ENCODE data around the gene ACYP2.

Gene ACYP2

GRCh38 chr2:54166121-54166773 is 50.8 kb downstream of the ACYP2 start:
- H3K27me3 ChIP-seq (ENCODE audit: insufficient read depth, low read length, poor library complexity, severe bottlenecking): no peaks in the 10 kb centered on the region
- H3K4me3 ChIP-seq (ENCODE audit: low read length, poor library complexity, severe bottlenecking): no peak overlapping the region
- H3K36me3 ChIP-seq (ENCODE audit: insufficient read depth, low read length): no peaks in the 10 kb centered on the region
- no peak overlapping the region for H2AFZ ChIP-seq (ENCODE audit: low read length)
- no peak overlapping the region for H3K9ac ChIP-seq (ENCODE audit: low read depth, low read length, poor library complexity, severe bottlenecking)
- H3K4me2 ChIP-seq (ENCODE audit: low read depth, low read length, poor library complexity, severe bottlenecking): no peak overlapping the region
- no peaks in the 10 kb centered on the region for H3K9me2 ChIP-seq (replicated peaks; ENCODE audit: low read depth, low read length)
- no peaks in the 10 kb centered on the region for H3K9me3 ChIP-seq (ENCODE audit: insufficient read depth, low read depth, low read length)
- no peaks in the 10 kb centered on the region for H3K4me1 ChIP-seq (ENCODE audit: insufficient read depth, low read length, poor library complexity, severe bottlenecking)
- TF ChIP-seq EZH2phosphoT487 (IDR thresholded peaks at IDR 0.05; ENCODE audit: borderline replicate concordance): no peak
- TF ChIP-seq CTCF (conservative IDR thresholded peaks at IDR 0.05; ENCODE audit: low read length): no peak
- no peaks in the 10 kb centered on the region for H4K20me1 ChIP-seq (ENCODE audit: insufficient read depth, low read length, poor library complexity, severe bottlenecking)
- no peaks in the 10 kb centered on the region for H3K79me2 ChIP-seq (ENCODE audit: insufficient read depth, low read length)
- H3F3A ChIP-seq (ENCODE audit: low read depth): no peaks in the 10 kb centered on the region

GRCh38 chr2:54176577-54176976 is 61.2 kb downstream of the ACYP2 start:
- no peaks in the 10 kb centered on the region for H3K27me3 ChIP-seq (ENCODE audit: insufficient read depth, low read length, poor library complexity, severe bottlenecking)
- H3K9ac ChIP-seq (ENCODE audit: low read depth, low read length, poor library complexity, severe bottlenecking): no peak overlapping the region
- H3K9me3 ChIP-seq (ENCODE audit: insufficient read depth, low read depth, low read length): no peaks in the 10 kb centered on the region
- no peaks in the 10 kb centered on the region for H3K79me2 ChIP-seq (ENCODE audit: insufficient read depth, low read length)
- no peaks in the 10 kb centered on the region for H3K9me2 ChIP-seq (replicated peaks; ENCODE audit: low read depth, low read length)
- no peaks in the 10 kb centered on the region for H3F3A ChIP-seq (ENCODE audit: low read depth)
- no peaks in the 10 kb centered on the region for H3K36me3 ChIP-seq (ENCODE audit: insufficient read depth, low read length)
- H3K4me1 ChIP-seq (ENCODE audit: insufficient read depth, low read length, poor library complexity, severe bottlenecking): no peaks in the 10 kb centered on the region
- H3K4me3 ChIP-seq (ENCODE audit: low read length, poor library complexity, severe bottlenecking): no peak overlapping the region
- TF ChIP-seq EZH2phosphoT487 (IDR thresholded peaks at IDR 0.05; ENCODE audit: borderline replicate concordance) (no peak), CTCF (conservative IDR thresholded peaks at IDR 0.05; ENCODE audit: low read length) (peak; percentile 65)
- no peak overlapping the region for H2AFZ ChIP-seq (ENCODE audit: low read length)
- H3K4me2 ChIP-seq (ENCODE audit: low read depth, low read length, poor library complexity, severe bottlenecking): no peak overlapping the region
- no peaks in the 10 kb centered on the region for H4K20me1 ChIP-seq (ENCODE audit: insufficient read depth, low read length, poor library complexity, severe bottlenecking)

GRCh38 chr2:54183281-54183680 is 67.9 kb downstream of the ACYP2 start:
- TF ChIP-seq EZH2phosphoT487 (IDR thresholded peaks at IDR 0.05; ENCODE audit: borderline replicate concordance): no peak
- no peak for TF ChIP-seq CTCF (conservative IDR thresholded peaks at IDR 0.05; ENCODE audit: low read length)
- Histone ChIP-seq H3K4me1 (ENCODE audit: insufficient read depth, low read length, poor library complexity, severe bottlenecking) (no peaks in the 10 kb centered on the region), H3K9me3 (ENCODE audit: insufficient read depth, low read depth, low read length) (no peaks in the 10 kb centered on the region), H3K4me3 (ENCODE audit: low read length, poor library complexity, severe bottlenecking) (no peak overlapping the region), H4K20me1 (ENCODE audit: insufficient read depth, low read length, poor library complexity, severe bottlenecking) (no peaks in the 10 kb centered on the region), H3K79me2 (ENCODE audit: insufficient read depth, low read length) (no peaks in the 10 kb centered on the region), H3K27me3 (ENCODE audit: insufficient read depth, low read length, poor library complexity, severe bottlenecking) (no peaks in the 10 kb centered on the region), H3K4me2 (ENCODE audit: low read depth, low read length, poor library complexity, severe bottlenecking) (no peak overlapping the region), H3K9ac (ENCODE audit: low read depth, low read length, poor library complexity, severe bottlenecking) (no peak overlapping the region), H3F3A (ENCODE audit: low read depth) (no peaks in the 10 kb centered on the region), H3K9me2 (replicated peaks; ENCODE audit: low read depth, low read length) (no peaks in the 10 kb centered on the region), H2AFZ (ENCODE audit: low read length) (no peak overlapping the region), H3K36me3 (ENCODE audit: insufficient read depth, low read length) (no peaks in the 10 kb centered on the region)
